ENCODE results near the gene SLC46A3. TPM values are rescaled to one million over a fixed set of nuclear protein-coding genes. Genes with fewer than 3 reads are reported as not detected.

The SLC46A3 gene
- total RNA-seq, 1 experiment from 2014 or later, result 22.4 TPM

GRCh38 chr13:28654276-28654675 lies 64.5 kb downstream of the SLC46A3 start:
- no peak overlapping the region for H3K27ac ChIP-seq
- H3K36me3 ChIP-seq, result peaks cover 4% of the 10 kb centered on the region
- no peak overlapping the region for H3K4me3 ChIP-seq
- H3K4me1 ChIP-seq (replicated peaks), result peaks cover 27% of the 10 kb centered on the region
- H3K27me3 ChIP-seq (replicated peaks), result no peaks in the 10 kb centered on the region
- no peaks in the 10 kb centered on the region for H3K9me3 ChIP-seq (replicated peaks)
- no peak for DNase-seq (ENCODE audit: low read depth in 1 of 2, low spot score in 2 of 2)

- no peaks in the 10 kb centered on the region for H3K27me3 ChIP-seq (replicated peaks)
- no peak overlapping the region for H3K27ac ChIP-seq
- H3K36me3 ChIP-seq, result no peaks in the 10 kb centered on the region
- no peak overlapping the region for H3K4me3 ChIP-seq
- no peaks in the 10 kb centered on the region for H3K9me3 ChIP-seq (replicated peaks)
- no peak for DNase-seq (ENCODE audit: low read depth in 1 of 2, low spot score in 2 of 2)
- peaks cover 27% of the 10 kb centered on the region for H3K4me1 ChIP-seq (replicated peaks)
Measured at GRCh38 chr13:28653111-28653510, 65.7 kb downstream of the SLC46A3 start.

- DNase-seq (ENCODE audit: low read depth in 1 of 2, low spot score in 2 of 2), result no peak
- no peaks in the 10 kb centered on the region for H3K36me3 ChIP-seq
- H3K9me3 ChIP-seq (replicated peaks), result no peaks in the 10 kb centered on the region
- H3K27me3 ChIP-seq (replicated peaks), result no peaks in the 10 kb centered on the region
- H3K4me1 ChIP-seq (replicated peaks), result peaks cover 21% of the 10 kb centered on the region
- H3K4me3 ChIP-seq, result no peak overlapping the region
- no peak overlapping the region for H3K27ac ChIP-seq
Measured at GRCh38 chr13:28651810-28652401, 66.9 kb downstream of the SLC46A3 start.

GRCh38 chr13:28650284-28650683 lies 68.5 kb downstream of the SLC46A3 start:
- peaks cover 21% of the 10 kb centered on the region for H3K4me1 ChIP-seq (replicated peaks)
- H3K27ac ChIP-seq, result no peak overlapping the region
- no peaks in the 10 kb centered on the region for H3K36me3 ChIP-seq
- no peak overlapping the region for H3K4me3 ChIP-seq
- peak in 1 of 2 experiments; percentile 26 for DNase-seq (ENCODE audit: low read depth in 1 of 2, low spot score in 2 of 2)
- no peaks in the 10 kb centered on the region for H3K27me3 ChIP-seq (replicated peaks)
- H3K9me3 ChIP-seq (replicated peaks), result no peaks in the 10 kb centered on the region

Other genes starting within 250 kb of the SLC46A3 start
- gene FLT1, start 223.8 kb downstream of the SLC46A3 start, total RNA-seq (2014; rRNA removed; shearing (Covaris generic)), result 1.6 and 3.8 TPM in 2 replicates
- 149 and 169 TPM in 2 replicates for gene POMP, start 59.8 kb downstream of the SLC46A3 start, total RNA-seq (2014; rRNA removed; shearing (Covaris generic))
- not detected in 2 replicates for gene MTUS2, start 101.4 kb upstream of the SLC46A3 start, total RNA-seq (2014; rRNA removed; shearing (Covaris generic))

Data from SJSA1 (cell line).